ENCODE measurements around the gene USP31. TPM values are rescaled to one million over a fixed set of nuclear protein-coding genes. Genes with fewer than 3 reads are reported as not detected.

USP31 gene
- total RNA-seq, 1 donor from 2014 or later, result 7.7 TPM

DNA sequence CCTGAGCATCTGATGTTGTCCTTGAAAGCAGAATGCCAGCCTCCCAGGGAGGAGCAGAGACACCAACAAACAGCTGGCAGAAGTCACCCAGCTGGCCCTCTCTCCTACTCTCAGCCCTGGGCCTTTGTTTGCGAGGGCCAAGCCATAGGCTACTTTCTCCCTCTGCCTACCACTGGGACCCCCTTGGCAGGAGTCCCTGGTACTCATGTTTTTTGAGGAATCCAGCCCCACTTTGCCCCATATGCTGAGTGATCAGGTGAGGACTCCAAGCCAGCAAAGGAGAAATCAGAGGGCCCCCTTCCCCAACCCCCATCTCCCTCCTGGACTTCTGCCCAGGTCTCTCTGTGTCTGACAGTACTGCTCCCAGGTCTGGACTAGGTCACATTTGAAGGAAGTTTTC lies 121.9 kb downstream of the USP31 start:
- no peak for DNase-seq (ENCODE audit: low spot score)
- Mint-ChIP-seq H3K36me3 (ENCODE audit: low read depth) (no peaks in the 10 kb centered on the region), H3K27ac (no peak overlapping the region), H3K4me3 (ENCODE audit: low read depth) (no peak overlapping the region), H3K9me3 (no peaks in the 10 kb centered on the region), H3K27me3 (ENCODE audit: low read depth) (no peaks in the 10 kb centered on the region), H3K4me1 (ENCODE audit: low read depth) (no peaks in the 10 kb centered on the region)
- intact Hi-C loops (cut with micrococcal nuclease), result no loop called here

DNA sequence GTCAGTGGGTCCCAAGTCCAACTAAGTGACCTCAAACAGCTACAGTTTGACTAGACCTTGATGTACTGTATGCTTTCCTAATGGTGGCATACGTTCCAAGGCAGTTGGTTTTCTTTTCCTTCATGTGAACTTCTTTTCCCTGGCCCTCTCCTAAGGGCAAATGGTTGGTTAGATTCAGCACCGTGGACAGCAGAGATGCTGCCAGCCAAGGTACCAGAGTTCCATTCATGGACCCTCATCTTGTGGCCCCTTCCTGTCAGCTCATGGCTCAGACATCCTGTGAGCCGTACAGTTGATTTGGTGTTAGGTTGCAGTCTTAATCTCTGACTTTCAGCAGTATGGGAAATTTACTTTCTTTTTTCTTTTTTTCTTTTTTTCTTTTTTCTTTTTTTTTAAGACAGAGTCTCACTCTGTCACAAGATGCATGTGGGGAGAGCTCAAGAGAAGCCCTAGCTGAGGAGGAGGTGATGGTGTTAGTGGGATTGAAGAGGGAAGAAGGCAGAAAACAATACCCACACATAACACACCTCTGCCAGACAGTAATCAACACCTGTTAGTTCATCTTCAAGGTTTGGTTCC lies 122.4 kb downstream of the USP31 start:
- no peak overlapping the region for H3K27ac Mint-ChIP-seq
- no peaks in the 10 kb centered on the region for H3K36me3 Mint-ChIP-seq (ENCODE audit: low read depth)
- intact Hi-C loops (cut with micrococcal nuclease), result no loop called here
- no peak for DNase-seq (ENCODE audit: low spot score)
- no peak overlapping the region for H3K4me3 Mint-ChIP-seq (ENCODE audit: low read depth)
- no peaks in the 10 kb centered on the region for H3K9me3 Mint-ChIP-seq
- H3K4me1 Mint-ChIP-seq (ENCODE audit: low read depth), result no peaks in the 10 kb centered on the region
- no peaks in the 10 kb centered on the region for H3K27me3 Mint-ChIP-seq (ENCODE audit: low read depth)

DNA sequence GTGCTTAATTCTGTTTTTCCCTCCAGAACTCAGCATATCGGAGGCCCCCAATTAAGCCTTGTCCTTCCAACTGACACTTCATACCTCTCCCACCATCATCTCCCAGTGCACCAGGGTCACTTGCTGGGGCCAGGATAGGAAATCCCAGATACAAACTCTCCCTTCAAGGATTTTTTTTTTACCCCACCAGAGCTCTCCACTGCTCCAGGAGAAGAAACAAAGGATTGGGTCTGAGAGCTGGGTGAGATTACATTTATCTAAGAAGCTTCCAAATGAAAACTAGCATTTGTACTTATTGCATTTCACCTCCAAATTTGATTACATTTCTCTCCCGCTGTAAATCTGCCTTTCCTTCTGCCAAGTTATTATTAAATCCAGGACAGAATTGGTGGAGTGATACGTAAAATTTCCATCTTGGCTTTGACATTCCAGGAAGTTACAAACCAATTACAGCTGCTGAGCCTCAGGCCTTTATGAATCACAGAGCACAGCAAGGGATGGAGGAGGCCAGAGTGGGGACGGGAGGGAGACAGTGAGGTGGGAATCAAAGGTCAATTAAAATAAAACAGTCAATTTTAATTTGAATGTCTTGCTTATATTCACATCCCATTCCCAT lies 123.5 kb downstream of the USP31 start:
- intact Hi-C loops (cut with micrococcal nuclease), result no loop called here
- Mint-ChIP-seq H3K36me3 (ENCODE audit: low read depth) (no peaks in the 10 kb centered on the region), H3K9me3 (no peaks in the 10 kb centered on the region), H3K4me3 (ENCODE audit: low read depth) (no peak overlapping the region), H3K27ac (no peak overlapping the region), H3K27me3 (ENCODE audit: low read depth) (no peaks in the 10 kb centered on the region), H3K4me1 (ENCODE audit: low read depth) (no peaks in the 10 kb centered on the region)
- no peak for DNase-seq (ENCODE audit: low spot score)

DNA sequence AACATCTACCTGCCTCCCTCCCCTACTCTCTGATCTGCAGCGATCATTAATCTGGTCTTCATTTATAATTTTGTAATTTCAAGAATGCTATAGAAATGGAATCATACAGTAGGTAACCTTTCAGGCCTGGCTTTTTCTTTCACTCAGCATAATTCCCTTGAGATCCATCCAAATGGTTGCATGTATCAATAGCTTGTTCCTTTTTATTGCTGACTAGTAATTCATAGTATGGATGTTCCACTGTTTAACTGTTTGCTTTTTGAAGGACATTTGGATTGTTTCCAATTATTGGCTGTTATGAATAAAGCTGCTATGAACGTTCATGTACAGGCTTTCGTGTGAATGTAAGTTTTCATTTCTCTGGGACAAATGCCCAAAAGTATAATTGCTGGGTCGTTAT lies 125.2 kb downstream of the USP31 start:
- Mint-ChIP-seq H3K4me3 (ENCODE audit: low read depth) (no peak overlapping the region), H3K27me3 (ENCODE audit: low read depth) (no peaks in the 10 kb centered on the region), H3K27ac (no peak overlapping the region), H3K4me1 (ENCODE audit: low read depth) (no peaks in the 10 kb centered on the region), H3K9me3 (no peaks in the 10 kb centered on the region), H3K36me3 (ENCODE audit: low read depth) (no peaks in the 10 kb centered on the region)
- intact Hi-C loops (cut with micrococcal nuclease), result no loop called here
- DNase-seq (ENCODE audit: low spot score), result no peak

DNA sequence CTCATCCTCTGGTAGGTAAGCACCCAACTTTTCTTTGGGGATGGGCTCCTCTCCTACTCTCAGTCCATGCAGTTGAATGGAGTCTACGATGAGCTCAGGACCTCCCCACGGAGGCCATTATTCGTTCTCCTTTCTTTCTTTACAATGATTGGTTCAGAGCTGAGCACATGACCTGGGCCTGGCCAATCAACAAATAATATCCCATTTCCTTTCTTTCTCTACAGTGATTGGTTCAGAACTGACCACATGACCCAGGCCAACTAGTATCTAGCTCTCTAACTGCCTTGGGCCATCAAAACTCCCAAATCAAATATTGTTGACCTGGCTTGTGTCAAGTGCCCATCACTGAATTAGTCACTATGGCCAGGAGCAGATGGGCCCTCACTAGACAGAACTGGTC lies 129.2 kb downstream of the USP31 start:
- H3K4me1 Mint-ChIP-seq (ENCODE audit: low read depth), result no peaks in the 10 kb centered on the region
- H3K36me3 Mint-ChIP-seq (ENCODE audit: low read depth), result no peaks in the 10 kb centered on the region
- no peak overlapping the region for H3K27ac Mint-ChIP-seq
- no peak overlapping the region for H3K4me3 Mint-ChIP-seq (ENCODE audit: low read depth)
- no peak for DNase-seq (ENCODE audit: low spot score)
- H3K9me3 Mint-ChIP-seq, result no peaks in the 10 kb centered on the region
- intact Hi-C loops (cut with micrococcal nuclease), result no loop called here
- no peaks in the 10 kb centered on the region for H3K27me3 Mint-ChIP-seq (ENCODE audit: low read depth)

DNA sequence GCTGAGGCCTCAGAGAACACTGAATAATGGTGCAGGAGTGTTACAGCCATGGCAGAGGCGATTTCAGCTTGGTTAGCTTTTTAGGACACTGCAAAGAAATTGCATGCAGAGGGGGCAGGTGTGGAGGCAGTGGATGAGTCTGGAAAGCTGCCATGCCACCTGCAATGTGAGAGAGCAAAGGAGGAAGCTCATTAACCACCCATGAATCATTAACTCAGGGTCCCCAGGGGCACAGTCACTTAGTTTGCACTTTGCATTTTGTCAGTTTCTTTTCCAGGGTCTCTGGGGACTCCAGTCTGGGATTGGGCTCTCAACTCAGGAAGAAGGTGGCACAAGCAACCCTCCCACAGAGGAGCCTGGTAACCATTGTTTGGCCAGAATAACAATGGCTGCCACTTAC lies 132.9 kb downstream of the USP31 start:
- no peaks in the 10 kb centered on the region for H3K4me1 Mint-ChIP-seq (ENCODE audit: low read depth)
- H3K27ac Mint-ChIP-seq, result no peak overlapping the region
- intact Hi-C loops (cut with micrococcal nuclease), result no loop called here
- no peaks in the 10 kb centered on the region for H3K36me3 Mint-ChIP-seq (ENCODE audit: low read depth)
- no peaks in the 10 kb centered on the region for H3K9me3 Mint-ChIP-seq
- no peak overlapping the region for H3K4me3 Mint-ChIP-seq (ENCODE audit: low read depth)
- DNase-seq (ENCODE audit: low spot score), result no peak
- H3K27me3 Mint-ChIP-seq (ENCODE audit: low read depth), result peaks cover 2% of the 10 kb centered on the region

DNA sequence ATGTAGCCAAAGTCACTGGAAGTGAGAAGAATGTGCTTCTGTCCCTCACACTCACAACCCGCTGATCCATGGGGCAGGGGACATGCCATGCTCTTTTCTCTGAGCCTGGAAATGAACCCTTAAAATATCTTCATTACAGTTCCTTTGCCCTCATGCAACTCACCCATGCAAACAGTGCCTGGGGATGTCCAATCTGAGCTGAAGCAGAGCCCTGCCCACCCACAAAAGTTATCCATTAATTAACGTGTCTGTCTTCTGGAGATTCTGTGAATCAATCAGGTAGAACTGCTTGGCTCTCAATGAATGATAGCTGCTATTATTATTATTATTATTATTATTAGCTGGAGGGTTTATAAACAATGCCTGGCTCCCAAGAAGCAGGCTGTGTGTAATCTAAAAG lies 133.7 kb downstream of the USP31 start:
- Mint-ChIP-seq H3K27me3 (ENCODE audit: low read depth) (peaks cover 2% of the 10 kb centered on the region), H3K4me1 (ENCODE audit: low read depth) (no peaks in the 10 kb centered on the region), H3K36me3 (ENCODE audit: low read depth) (no peaks in the 10 kb centered on the region), H3K4me3 (ENCODE audit: low read depth) (no peak overlapping the region), H3K27ac (no peak overlapping the region), H3K9me3 (no peaks in the 10 kb centered on the region)
- no peak for DNase-seq (ENCODE audit: low spot score)
- intact Hi-C loops (cut with micrococcal nuclease), result no loop called here

DNA sequence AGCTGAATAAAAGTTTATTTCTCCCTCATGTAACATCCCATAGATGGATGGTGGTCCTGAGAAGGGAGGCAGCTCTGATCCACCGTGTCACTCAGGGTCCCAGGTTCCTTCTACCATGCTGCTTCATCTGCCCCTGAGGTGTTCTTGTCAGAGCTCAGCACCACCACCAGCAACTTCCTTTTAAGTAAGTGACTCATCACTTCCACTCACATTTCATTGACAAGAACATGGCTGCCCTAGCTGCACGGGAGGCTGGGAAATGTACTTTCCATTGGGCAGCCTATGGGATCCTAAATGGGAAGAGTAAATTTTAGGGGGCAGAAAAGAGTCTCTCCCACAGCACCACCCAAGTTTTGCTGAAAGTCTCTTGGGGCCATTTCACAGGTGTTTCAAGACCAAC lies 134.7 kb downstream of the USP31 start:
- intact Hi-C loops (cut with micrococcal nuclease), result no loop called here
- Mint-ChIP-seq H3K27ac (no peak overlapping the region), H3K27me3 (ENCODE audit: low read depth) (peaks cover 2% of the 10 kb centered on the region), H3K36me3 (ENCODE audit: low read depth) (no peaks in the 10 kb centered on the region), H3K9me3 (no peaks in the 10 kb centered on the region), H3K4me1 (ENCODE audit: low read depth) (no peaks in the 10 kb centered on the region), H3K4me3 (ENCODE audit: low read depth) (no peak overlapping the region)
- no peak for DNase-seq (ENCODE audit: low spot score)

Other genes starting within 250 kb of the USP31 start
- not detected in 2 replicates for gene SCNN1G, start 33.3 kb upstream of the USP31 start, total RNA-seq
- gene SCNN1B, start 152.8 kb upstream of the USP31 start, total RNA-seq, result not detected in 2 replicates